Measurements from ENCODE around the gene MDN1. TPM values are rescaled to one million over a fixed set of nuclear protein-coding genes. Genes with fewer than 3 reads are reported as not detected.

The MDN1 gene
- total and polyA plus RNA-seq, 2 of the 13 experiments (the other 11 are each of a cell fraction or from before 2014, with no cell fraction given), result 18.8 to 52.9 TPM

DNA sequence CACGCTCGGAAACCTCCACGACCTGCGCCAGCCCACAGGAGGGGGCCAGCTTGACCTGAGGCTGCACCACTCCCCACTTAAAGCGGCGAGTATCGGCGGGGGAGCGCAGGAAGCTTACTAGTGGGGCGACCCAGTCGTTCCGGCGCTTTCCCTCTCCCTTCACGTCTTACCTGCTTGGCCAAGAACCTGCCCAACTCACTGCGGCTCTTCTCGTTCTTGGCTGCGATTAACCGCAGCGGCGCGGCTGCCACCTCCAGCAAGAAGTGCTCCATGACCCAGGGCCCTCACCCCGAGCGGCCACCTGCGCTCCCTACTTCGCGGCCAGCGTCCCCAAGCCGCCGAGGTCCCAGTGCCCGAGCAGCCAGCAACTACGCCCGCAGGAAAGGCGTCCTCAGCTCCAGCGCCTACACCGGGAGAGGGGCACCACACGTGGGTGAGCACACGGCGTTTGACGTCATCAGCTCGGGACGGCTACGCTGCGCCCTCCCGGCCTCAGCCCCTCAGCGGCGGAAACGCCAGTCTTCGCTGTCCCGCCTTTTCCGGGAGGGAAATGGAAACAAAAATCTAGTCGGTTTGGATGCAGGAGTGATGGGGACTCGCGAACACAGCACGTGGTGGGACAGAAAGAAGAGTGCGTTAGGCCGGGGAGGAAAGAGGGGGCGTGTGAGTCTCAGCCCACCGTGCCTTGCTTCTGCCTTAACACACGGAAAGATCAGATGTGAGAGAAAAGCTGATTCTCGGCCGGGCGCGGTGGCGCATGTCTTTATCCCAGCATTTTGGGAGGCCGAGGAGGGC is at the start of gene MDN1 (continued):
- TF ChIP-seq, protein P1, sequence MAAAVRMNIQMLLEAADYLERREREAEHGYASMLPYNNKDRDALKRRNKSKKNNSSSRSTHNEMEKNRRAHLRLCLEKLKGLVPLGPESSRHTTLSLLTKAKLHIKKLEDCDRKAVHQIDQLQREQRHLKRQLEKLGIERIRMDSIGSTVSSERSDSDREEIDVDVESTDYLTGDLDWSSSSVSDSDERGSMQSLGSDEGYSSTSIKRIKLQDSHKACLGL (CRISPR knock-in tag; IDR thresholded peaks at IDR 0.05), result peak; percentile 100; the same call in 1 of the 2 replicates
- 0 out of 2 replicates have a peak, but pooled peaks have one; percentile 7 for TF ChIP-seq REL (CRISPR knock-in tag; conservative IDR thresholded peaks at IDR 0.05)
- TF ChIP-seq U2AF2 (IDR thresholded peaks at IDR 0.05; ENCODE audit: low read depth, low read length), result no peak
- TF ChIP-seq, protein P2, sequence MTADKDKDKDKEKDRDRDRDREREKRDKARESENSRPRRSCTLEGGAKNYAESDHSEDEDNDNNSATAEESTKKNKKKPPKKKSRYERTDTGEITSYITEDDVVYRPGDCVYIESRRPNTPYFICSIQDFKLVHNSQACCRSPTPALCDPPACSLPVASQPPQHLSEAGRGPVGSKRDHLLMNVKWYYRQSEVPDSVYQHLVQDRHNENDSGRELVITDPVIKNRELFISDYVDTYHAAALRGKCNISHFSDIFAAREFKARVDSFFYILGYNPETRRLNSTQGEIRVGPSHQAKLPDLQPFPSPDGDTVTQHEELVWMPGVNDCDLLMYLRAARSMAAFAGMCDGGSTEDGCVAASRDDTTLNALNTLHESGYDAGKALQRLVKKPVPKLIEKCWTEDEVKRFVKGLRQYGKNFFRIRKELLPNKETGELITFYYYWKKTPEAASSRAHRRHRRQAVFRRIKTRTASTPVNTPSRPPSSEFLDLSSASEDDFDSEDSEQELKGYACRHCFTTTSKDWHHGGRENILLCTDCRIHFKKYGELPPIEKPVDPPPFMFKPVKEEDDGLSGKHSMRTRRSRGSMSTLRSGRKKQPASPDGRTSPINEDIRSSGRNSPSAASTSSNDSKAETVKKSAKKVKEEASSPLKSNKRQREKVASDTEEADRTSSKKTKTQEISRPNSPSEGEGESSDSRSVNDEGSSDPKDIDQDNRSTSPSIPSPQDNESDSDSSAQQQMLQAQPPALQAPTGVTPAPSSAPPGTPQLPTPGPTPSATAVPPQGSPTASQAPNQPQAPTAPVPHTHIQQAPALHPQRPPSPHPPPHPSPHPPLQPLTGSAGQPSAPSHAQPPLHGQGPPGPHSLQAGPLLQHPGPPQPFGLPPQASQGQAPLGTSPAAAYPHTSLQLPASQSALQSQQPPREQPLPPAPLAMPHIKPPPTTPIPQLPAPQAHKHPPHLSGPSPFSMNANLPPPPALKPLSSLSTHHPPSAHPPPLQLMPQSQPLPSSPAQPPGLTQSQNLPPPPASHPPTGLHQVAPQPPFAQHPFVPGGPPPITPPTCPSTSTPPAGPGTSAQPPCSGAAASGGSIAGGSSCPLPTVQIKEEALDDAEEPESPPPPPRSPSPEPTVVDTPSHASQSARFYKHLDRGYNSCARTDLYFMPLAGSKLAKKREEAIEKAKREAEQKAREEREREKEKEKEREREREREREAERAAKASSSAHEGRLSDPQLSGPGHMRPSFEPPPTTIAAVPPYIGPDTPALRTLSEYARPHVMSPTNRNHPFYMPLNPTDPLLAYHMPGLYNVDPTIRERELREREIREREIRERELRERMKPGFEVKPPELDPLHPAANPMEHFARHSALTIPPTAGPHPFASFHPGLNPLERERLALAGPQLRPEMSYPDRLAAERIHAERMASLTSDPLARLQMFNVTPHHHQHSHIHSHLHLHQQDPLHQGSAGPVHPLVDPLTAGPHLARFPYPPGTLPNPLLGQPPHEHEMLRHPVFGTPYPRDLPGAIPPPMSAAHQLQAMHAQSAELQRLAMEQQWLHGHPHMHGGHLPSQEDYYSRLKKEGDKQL (CRISPR knock-in tag; IDR thresholded peaks at IDR 0.05; ENCODE audit: low read depth), result no peak
- TF ChIP-seq, protein P3, sequence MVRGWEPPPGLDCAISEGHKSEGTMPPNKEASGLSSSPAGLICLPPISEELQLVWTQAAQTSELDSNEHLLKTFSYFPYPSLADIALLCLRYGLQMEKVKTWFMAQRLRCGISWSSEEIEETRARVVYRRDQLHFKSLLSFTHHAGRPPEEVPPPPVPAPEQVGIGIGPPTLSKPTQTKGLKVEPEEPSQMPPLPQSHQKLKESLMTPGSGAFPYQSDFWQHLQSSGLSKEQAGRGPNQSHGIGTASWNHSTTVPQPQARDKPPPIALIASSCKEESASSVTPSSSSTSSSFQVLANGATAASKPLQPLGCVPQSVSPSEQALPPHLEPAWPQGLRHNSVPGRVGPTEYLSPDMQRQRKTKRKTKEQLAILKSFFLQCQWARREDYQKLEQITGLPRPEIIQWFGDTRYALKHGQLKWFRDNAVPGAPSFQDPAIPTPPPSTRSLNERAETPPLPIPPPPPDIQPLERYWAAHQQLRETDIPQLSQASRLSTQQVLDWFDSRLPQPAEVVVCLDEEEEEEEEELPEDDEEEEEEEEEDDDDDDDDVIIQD (CRISPR knock-in tag; IDR thresholded peaks at IDR 0.05; ENCODE audit: low read depth), result peak; percentile 40; the same call in 1 of the 2 replicates
- no peak for TF ChIP-seq ZBTB1 (CRISPR knock-in tag; IDR thresholded peaks at IDR 0.05; ENCODE audit: borderline replicate concordance)
- TF ChIP-seq, protein P4, sequence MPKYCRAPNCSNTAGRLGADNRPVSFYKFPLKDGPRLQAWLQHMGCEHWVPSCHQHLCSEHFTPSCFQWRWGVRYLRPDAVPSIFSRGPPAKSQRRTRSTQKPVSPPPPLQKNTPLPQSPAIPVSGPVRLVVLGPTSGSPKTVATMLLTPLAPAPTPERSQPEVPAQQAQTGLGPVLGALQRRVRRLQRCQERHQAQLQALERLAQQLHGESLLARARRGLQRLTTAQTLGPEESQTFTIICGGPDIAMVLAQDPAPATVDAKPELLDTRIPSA (CRISPR knock-in tag; IDR thresholded peaks at IDR 0.05; ENCODE audit: borderline replicate concordance), result no peak; the same call in 1 of the 2 replicates
- peak; percentile 65 for TF ChIP-seq HCFC1 (IDR thresholded peaks at IDR 0.05; ENCODE audit: low read depth, low read length)
- TF ChIP-seq RAD21 (CRISPR knock-in tag; IDR thresholded peaks at IDR 0.05), result peak; percentile 23; the same call in 1 of the 2 replicates
- TF ChIP-seq THYN1 (CRISPR knock-in tag; IDR thresholded peaks at IDR 0.05; ENCODE audit: borderline replicate concordance, low read depth), result no peak
- TF ChIP-seq SIN3A (IDR thresholded peaks at IDR 0.05; ENCODE audit: borderline replicate concordance, low read depth, low read length), result peak; percentile 95
- no peak for TF ChIP-seq ZFYVE20 (CRISPR knock-in tag; IDR thresholded peaks at IDR 0.05; ENCODE audit: borderline replicate concordance, low read depth)
- peak; percentile 79 for TF ChIP-seq KLF6 (CRISPR knock-in tag; IDR thresholded peaks at IDR 0.05)
- TF ChIP-seq, protein P5, sequence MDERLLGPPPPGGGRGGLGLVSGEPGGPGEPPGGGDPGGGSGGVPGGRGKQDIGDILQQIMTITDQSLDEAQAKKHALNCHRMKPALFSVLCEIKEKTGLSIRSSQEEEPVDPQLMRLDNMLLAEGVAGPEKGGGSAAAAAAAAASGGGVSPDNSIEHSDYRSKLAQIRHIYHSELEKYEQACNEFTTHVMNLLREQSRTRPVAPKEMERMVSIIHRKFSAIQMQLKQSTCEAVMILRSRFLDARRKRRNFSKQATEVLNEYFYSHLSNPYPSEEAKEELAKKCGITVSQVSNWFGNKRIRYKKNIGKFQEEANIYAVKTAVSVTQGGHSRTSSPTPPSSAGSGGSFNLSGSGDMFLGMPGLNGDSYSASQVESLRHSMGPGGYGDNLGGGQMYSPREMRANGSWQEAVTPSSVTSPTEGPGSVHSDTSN (CRISPR knock-in tag; IDR thresholded peaks at IDR 0.05), result peak; percentile 61
- TF ChIP-seq SIN3B (IDR thresholded peaks at IDR 0.05; ENCODE audit: low read length), result peak; percentile 78; the same call in 1 of the 2 replicates
- TF ChIP-seq NBN (conservative IDR thresholded peaks at IDR 0.05), result no peak
- peak; percentile 34 for TF ChIP-seq BCL6 (CRISPR knock-in tag; IDR thresholded peaks at IDR 0.05)
- TF ChIP-seq ZNF891 (CRISPR knock-in tag; IDR thresholded peaks at IDR 0.05), result no peak; the same call in 1 of the 2 replicates
- TF ChIP-seq ZNF350 (CRISPR knock-in tag; IDR thresholded peaks at IDR 0.05; ENCODE audit: borderline replicate concordance, low read depth), result peak; percentile 95
- peak; percentile 27 for TF ChIP-seq SMAD3 (CRISPR knock-in tag; IDR thresholded peaks at IDR 0.05)

All from HepG2 (cell line).